Activated CD4-positive, alpha-beta T cell treated with anti-CD3 and anti-CD28 coated beads, Interleukin-10, Interleukin-2, amounts not matched to agents 100 ng/mL and 50 ng/mL, durations not matched to agents 16 hours and 8 hours (primary cell): Measurements from ENCODE around the gene BTN2A1.
"Not testable (repeated sequence)": the region's sequence is repeated elsewhere in the genome, so short reads cannot be mapped to it uniquely, and the experiment has no call there.

Source experiments
- DNase-seq: peaks from one replicate; pipeline ENCODE4 v3.0.0-alpha.2; 2020

Gene BTN2A1

DNA sequence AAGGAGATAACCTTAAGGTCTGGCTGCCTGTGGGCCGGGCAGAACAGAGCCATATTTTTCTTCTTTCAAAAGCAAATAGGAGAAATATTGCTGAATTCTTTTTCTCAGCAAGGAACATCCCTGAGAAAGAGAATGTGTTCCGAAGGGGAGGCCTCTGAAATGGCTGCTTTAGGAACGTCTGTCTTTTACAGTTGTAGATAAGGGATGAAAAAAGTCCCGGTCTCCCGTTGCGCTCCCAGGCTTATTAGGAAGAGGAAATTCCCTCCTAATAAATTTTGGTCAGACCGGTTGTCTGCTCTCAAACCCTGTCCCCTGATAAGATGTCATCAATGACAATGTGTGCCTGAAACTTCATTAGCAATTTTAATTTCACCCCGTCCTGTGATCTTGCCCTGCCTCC, 24.1 kb upstream of the BTN2A1 start:
- not testable (repeated sequence) for DNase-seq

- DNase-seq, result no peak
Measured at GRCh38 chr6:26436018-26436417, 21.7 kb upstream of the BTN2A1 start.

- DNase-seq, result no peak
Measured at GRCh38 chr6:26437550-26437949, 20.2 kb upstream of the BTN2A1 start.

DNA sequence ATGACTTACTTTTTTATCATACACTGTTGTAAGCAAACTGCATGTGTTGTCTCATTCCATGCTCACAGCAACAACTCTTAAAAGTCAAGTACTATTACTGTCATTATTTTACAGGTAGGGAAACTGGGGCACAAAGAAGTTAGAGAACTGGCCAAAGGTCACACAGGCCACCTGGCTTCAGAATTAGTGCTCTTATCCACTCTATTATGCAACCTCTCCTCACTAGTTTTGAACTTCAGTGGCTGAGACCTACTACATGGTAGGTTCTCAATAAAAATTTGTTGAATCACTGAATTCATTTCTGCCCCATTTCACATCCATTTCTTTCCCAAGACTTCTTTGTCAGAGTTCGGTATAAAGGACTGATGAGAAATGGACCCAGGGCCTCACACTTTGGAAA, 19.8 kb upstream of the BTN2A1 start:
- DNase-seq, result no peak

- DNase-seq, result no peak
Measured at GRCh38 chr6:26439151-26440125, 18.3 kb upstream of the BTN2A1 start.

DNA sequence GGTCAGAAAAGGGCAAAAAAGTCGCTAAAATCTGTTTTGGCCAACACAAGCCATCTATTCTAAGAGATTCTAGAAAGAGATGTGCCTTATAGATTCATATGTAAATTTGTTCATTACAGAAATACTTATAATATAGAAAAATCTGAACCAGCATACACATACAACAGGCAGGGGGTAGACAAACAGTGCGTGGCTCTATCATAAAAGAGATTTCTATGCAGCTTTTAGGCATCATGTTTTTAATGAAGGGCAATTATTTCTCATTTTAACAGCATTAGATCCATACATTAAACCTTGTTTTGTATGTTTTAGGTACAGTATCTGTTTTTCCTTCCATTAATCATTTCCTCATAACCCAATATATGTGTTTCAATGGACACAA, 16.8 kb upstream of the BTN2A1 start:
- no peak for DNase-seq

GRCh38 chr6:26441977-26442376, 15.8 kb upstream of the BTN2A1 start:
- no peak for DNase-seq

DNA sequence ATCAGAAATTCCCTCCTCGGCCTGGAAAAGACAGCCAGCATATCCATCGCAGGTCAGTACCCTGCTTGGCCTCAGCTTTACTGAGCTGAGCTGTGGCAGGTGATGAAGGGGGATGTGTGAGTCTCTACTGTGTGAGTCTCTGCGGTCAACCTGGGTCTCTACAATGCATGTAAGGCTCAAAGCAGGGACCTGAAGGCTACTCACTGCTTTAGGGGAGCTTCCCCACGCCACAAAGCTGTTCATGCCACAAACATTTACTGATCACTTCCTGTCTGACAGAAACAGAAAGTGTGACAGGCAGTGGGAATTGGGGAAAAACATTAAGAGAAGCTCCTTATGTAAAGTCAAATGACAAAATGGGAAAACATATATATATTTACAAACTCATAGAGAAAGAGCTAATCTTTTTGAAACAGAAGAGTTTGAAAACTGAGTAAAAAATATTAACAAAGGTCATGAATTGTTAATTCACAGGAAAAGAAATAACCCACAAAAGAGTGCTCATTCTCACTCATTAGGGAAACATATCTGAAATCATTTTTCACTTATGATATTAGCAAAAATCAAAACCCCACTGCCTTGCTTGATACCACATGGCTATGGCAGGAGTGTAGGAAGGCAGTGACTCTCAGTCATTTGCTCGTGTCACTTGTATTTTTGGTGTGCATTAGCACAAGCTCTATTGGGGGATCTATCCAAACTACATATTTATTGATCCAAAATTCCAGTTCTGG, 11.7 kb upstream of the BTN2A1 start:
- peak; percentile 81 for DNase-seq

- no peak for DNase-seq
Measured at GRCh38 chr6:26447257-26447656, 10.5 kb upstream of the BTN2A1 start.

DNA sequence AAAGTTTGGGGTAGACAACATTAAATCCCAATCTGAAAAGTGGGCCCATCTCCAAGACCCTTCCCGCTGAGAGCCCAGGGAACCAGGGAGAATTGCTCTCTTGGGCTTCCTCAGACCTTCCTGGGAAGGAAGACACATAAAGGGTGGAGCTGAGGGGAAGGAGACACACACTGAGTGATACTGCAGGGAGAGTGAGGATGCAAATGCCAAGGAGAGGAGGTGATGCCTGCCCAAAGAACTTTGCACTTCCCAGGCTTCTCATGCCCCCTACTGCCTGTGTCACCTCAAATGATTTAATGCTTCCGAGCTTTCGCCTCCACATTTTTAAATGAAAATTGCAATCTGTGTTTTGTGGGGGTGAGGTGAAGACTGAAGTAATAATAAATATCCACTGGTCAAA, 7.5 kb upstream of the BTN2A1 start:
- no peak for DNase-seq

DNA sequence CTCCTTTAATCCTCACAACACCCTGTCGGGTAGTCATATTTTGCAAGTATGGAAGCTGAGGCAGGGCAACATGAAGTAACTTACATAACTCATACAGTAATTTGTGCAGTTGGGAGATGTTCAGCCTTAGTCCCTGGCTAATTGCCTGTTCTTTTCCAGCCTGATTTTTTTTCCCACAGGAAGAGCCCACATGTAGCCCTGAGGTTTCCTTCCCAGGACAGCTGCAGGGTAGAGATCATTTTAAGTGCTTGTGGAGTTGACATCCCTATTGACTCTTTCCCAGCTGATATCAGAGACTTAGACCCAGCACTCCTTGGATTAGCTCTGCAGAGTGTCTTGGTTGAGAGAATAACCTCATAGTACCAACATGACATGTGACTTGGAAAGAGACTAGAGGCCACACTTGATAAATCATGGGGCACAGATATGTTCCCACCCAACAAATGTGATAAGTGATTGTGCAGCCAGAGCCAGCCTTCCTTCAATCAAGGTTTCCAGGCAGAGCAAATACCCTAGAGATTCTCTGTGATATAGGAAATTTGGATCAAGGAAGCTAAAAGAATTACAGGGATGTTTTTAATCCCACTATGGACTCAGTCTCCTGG, 5.0 kb upstream of the BTN2A1 start:
- DNase-seq, result no peak

DNA sequence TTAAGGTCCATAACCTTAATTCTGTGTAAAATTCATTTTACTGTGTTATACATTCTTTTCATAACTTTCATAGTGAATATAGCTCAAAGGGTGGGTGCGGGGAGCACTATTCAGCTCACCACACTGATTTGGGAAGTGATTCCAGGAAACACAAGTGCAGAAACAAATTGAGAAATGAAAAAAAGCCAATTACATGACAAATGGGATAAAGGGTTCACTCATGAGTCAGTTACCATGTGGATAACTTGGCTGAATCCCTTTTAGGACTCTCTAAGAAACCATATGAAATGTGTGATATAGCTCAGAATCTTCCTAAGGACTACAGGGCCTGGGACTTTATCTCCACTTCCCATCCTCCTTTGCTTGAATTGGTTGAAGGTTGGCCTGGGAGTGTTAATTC, 3.1 kb upstream of the BTN2A1 start:
- DNase-seq, result no peak

GRCh38 chr6:26455357-26455970, 2.3 kb upstream of the BTN2A1 start:
- no peak for DNase-seq

DNA sequence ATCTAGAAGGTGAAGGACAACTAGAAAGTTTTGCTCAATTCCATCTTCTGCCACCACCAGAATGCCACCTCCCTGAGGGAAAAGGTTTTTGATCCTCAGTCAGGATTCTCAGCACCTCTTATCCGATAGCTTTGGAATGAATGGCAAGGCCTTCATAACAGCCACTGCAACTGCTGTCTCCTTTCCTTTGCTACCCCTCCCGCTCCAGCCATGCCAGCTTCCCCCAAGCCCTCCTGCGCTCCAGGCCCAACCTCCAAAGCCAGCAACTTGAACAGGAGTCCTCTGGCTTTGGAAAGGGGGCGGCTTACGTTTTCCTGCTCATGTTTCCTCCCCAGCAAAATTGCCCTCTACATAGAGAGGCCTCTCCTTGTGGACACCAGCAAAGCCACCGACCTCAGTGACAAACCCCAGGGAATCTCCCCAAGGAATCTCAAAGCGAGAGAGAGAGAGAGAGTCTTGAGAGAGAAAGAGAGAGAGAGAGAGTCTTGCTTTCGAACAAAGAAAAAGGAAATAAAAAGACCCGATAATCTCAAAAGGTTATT, 420 bp upstream of the BTN2A1 start:
- DNase-seq, result no peak

- no peak for DNase-seq
Measured at GRCh38 chr6:26459023-26459810, 1.5 kb downstream of the BTN2A1 start.

DNA sequence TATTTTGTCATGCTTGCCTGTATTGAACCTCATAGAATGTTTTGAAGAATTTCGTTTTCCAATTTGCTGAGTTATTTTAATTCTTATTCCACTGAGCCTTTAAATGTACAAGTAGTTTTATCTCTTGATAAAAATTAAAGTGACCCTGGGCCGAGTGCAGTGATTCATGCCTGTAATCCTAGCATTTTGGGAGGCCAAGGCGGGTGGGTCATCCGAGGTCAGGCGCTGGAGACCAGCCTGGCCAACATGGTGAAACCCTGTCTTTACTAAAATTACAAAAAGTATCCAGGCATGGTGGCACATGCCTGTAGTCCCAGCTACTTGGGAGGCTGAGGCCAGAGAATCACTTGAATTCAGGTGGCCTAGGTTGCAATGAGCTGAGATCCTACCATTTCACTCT, 3.6 kb downstream of the BTN2A1 start:
- DNase-seq, result not testable (repeated sequence)

- DNase-seq, result no peak
Measured at GRCh38 chr6:26464014-26464413, 6.3 kb downstream of the BTN2A1 start.

GRCh38 chr6:26464416-26465131, 6.8 kb downstream of the BTN2A1 start:
- DNase-seq, result no peak

DNA sequence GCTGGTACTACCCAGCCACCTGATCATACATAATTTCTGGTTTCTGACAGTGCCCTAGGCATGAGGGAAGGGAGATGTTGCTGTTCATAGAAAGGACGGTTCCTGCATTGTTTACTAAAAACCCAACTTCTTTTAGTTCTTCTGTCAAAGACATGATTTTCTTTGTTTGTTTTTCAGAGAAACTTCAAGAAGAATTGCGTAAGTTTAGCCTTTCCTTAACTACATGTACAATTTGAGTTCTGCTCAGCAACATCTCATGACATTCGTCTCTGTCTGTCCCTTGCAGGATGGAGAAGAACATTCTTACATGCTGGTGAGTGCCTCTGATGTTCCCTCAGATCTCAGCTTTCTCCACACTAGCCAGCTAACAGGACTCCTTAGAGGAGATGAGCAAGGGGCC, 8.0 kb downstream of the BTN2A1 start:
- DNase-seq, result no peak

DNA sequence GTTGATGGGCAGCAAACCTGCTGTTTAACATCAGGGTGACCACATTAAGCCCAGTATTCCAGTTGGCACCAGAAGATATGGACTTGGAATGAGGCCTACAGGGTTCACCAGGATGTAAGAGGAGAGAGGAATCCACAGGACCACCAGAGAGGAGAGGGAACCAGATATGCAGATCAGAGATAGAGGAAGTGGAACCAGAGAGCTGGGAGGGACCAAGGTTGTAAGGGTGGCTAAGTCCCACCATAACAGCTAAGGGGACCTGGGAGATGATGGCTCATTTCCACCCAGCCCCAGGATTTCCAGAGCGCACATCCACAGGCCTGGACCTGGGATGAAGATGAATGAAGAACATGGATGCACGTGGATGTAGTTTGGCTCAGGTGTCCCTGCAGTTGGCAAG, 11.1 kb downstream of the BTN2A1 start:
- no peak for DNase-seq

DNA sequence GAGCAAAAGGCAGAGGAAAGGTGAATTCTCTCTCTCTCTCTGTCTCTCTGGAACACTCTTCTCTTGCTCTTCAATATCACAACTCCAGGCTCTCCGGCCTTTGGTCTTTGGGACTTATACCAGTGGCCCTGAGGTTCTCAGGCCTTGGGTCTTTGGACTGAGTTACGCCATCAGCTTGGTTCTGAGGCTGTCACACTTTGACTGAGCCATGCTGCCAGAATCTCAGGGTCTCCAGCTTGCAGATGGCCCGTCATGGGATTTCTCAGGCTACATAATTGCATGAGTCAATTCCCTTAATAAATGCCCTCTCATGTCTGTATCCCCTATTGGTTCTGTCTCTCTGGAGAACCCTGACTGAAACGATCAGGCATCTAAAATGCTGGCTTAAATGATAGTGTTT, 12.9 kb downstream of the BTN2A1 start:
- DNase-seq, result no peak
